ENCODE results near the gene CGRRF1.

DNA sequence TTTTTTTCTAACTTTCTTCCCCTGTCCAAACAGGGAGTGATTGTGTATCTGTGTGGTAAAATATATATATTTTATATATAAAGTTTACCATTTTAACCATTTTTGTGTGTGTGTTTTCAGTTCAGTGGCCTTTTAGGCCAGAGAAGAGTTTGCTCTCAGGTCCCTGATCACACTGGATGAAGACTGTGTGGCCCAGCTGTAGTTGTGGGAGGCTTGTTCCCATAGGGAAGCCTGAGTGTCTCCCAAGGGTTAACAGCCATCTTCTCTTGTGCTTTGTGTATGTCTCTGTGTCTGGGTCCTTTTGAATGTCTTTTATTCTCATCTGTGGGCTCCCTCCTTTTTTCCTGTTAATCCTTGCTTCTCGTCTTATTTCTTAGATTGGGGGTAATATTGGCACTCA lies 23.4 kb downstream of the CGRRF1 start:
- TF ChIP-seq, protein P1, sequence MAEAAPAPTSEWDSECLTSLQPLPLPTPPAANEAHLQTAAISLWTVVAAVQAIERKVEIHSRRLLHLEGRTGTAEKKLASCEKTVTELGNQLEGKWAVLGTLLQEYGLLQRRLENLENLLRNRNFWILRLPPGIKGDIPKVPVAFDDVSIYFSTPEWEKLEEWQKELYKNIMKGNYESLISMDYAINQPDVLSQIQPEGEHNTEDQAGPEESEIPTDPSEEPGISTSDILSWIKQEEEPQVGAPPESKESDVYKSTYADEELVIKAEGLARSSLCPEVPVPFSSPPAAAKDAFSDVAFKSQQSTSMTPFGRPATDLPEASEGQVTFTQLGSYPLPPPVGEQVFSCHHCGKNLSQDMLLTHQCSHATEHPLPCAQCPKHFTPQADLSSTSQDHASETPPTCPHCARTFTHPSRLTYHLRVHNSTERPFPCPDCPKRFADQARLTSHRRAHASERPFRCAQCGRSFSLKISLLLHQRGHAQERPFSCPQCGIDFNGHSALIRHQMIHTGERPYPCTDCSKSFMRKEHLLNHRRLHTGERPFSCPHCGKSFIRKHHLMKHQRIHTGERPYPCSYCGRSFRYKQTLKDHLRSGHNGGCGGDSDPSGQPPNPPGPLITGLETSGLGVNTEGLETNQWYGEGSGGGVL (CRISPR knock-in tag; IDR thresholded peaks at IDR 0.05) = no peak
- no peak for TF ChIP-seq YY1 (IDR thresholded peaks at IDR 0.05; ENCODE audit: borderline replicate concordance in 1 of 3, control insufficient read depth in 1 of 3, extremely low read depth in 1 of 3, insufficient read depth in 3 of 3, insufficient read length in 1 of 3, insufficient replicate concordance in 2 of 3, low read depth in 1 of 3, low read length in 2 of 3)
- TF ChIP-seq NFRKB (IDR thresholded peaks at IDR 0.05; ENCODE audit: low read depth) = no peak
- TF ChIP-seq FOXJ3 (CRISPR knock-in tag; IDR thresholded peaks at IDR 0.05) = no peak
- TF ChIP-seq, protein P2, sequence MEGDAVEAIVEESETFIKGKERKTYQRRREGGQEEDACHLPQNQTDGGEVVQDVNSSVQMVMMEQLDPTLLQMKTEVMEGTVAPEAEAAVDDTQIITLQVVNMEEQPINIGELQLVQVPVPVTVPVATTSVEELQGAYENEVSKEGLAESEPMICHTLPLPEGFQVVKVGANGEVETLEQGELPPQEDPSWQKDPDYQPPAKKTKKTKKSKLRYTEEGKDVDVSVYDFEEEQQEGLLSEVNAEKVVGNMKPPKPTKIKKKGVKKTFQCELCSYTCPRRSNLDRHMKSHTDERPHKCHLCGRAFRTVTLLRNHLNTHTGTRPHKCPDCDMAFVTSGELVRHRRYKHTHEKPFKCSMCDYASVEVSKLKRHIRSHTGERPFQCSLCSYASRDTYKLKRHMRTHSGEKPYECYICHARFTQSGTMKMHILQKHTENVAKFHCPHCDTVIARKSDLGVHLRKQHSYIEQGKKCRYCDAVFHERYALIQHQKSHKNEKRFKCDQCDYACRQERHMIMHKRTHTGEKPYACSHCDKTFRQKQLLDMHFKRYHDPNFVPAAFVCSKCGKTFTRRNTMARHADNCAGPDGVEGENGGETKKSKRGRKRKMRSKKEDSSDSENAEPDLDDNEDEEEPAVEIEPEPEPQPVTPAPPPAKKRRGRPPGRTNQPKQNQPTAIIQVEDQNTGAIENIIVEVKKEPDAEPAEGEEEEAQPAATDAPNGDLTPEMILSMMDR (IDR thresholded peaks at IDR 0.05 in 2 of 3, conservative IDR thresholded peaks at IDR 0.05 in 1 of 3; ENCODE audit: insufficient read depth in 2 of 3, low read depth in 1 of 3, low read length in 3 of 3) = no peak
- TF ChIP-seq ZBTB8A (IDR thresholded peaks at IDR 0.05; ENCODE audit: partially characterized antibody) = no peak
- no peak for TF ChIP-seq ZNF384 (IDR thresholded peaks at IDR 0.05; ENCODE audit: low read depth, low read length)
- no peak for TF ChIP-seq U2AF2 (optimal IDR thresholded peaks at IDR 0.05; ENCODE audit: low read depth, low read length)
- no peak for TF ChIP-seq ZKSCAN3 (CRISPR knock-in tag; IDR thresholded peaks at IDR 0.05)
- no peak for TF ChIP-seq ZFP36 (IDR thresholded peaks at IDR 0.05; ENCODE audit: low read depth, low read length, partially characterized antibody)
- TF ChIP-seq BMI1 (IDR thresholded peaks at IDR 0.05; ENCODE audit: low read length) = no peak
- no peak for TF ChIP-seq MXI1 (IDR thresholded peaks at IDR 0.05; ENCODE audit: low read depth, low read length)
- no peak for TF ChIP-seq ZNF12 (CRISPR knock-in tag; IDR thresholded peaks at IDR 0.05)
- no peak for TF ChIP-seq POLR2A (conservative IDR thresholded peaks at IDR 0.05)

All from K562 (cell line).